HCT116 (cell line): Measurements from ENCODE around the gene AGAP2.

Experiments
- CEBPB ChIP-seq: IDR thresholded peaks from 2 replicates; pipeline ENCODE4 v1.6.1; 2012; ENCODE audit warnings: low read depth
- CTCF ChIP-seq, 3 experiments: fragments of 200-600 bp in 1 of 3; sonication (generic) in 1 of 3; IDR thresholded peaks in 2 of 3; conservative IDR thresholded peaks in 1 of 3; 2 replicates each; pipeline ENCODE4 v1.5.1; 2012 to 2017; ENCODE audit warnings: low read depth in 2 of 3, low read length in 2 of 3, antibody characterized with exemption in 1 of 3, borderline replicate concordance in 1 of 3, control low read depth in 1 of 3, mild to moderate bottlenecking in 1 of 3, mixed read lengths in 1 of 3, mixed run types in 1 of 3, moderate library complexity in 1 of 3; ENCODE audit not compliant: insufficient read depth in 1 of 3
- EGR1 ChIP-seq: IDR thresholded peaks from 2 replicates; pipeline ENCODE4 v1.6.1; 2012; ENCODE audit warnings: low read depth
- EZH2 ChIP-seq: fragments of 200-600 bp; sonication (generic); IDR thresholded peaks from 2 replicates; pipeline ENCODE4 v1.6.1; 2017; ENCODE audit warnings: antibody characterized with exemption, mixed run types
- FOSL1 ChIP-seq: IDR thresholded peaks from 2 replicates; pipeline ENCODE4 v1.6.1; 2012; ENCODE audit warnings: low read depth
- MAX ChIP-seq: IDR thresholded peaks from 2 replicates; pipeline ENCODE4 v1.6.1; 2012
- POLR2A ChIP-seq: IDR thresholded peaks from 2 replicates; pipeline ENCODE4 v1.7.0; 2011; ENCODE audit warnings: borderline replicate concordance; ENCODE audit not compliant: insufficient read depth, insufficient read length; ENCODE audit errors: extremely low read depth
- POLR2AphosphoS5 ChIP-seq: IDR thresholded peaks from 2 replicates; pipeline ENCODE4 v1.6.1; 2011; ENCODE audit warnings: mild to moderate bottlenecking, low read depth, low read length, moderate library complexity
- RAD21 ChIP-seq: IDR thresholded peaks from 2 replicates; pipeline ENCODE4 v1.6.1; 2012; ENCODE audit warnings: low read depth, mild to moderate bottlenecking
- SP1 ChIP-seq: IDR thresholded peaks from 2 replicates; pipeline ENCODE4 v1.6.1; 2012; ENCODE audit warnings: low read depth
- SRF ChIP-seq: IDR thresholded peaks from 2 replicates; pipeline ENCODE4 v1.6.1; 2012; ENCODE audit warnings: low read depth
- YY1 ChIP-seq: IDR thresholded peaks from 2 replicates; pipeline ENCODE4 v1.6.1; 2011; ENCODE audit warnings: low read length, low read depth, moderate library complexity, mild to moderate bottlenecking; ENCODE audit not compliant: insufficient replicate concordance; ENCODE audit errors: extremely low read depth
- ZNF274 ChIP-seq: fragments of 200-500 bp; sonication (Bioruptor generic); IDR thresholded peaks from 2 replicates; pipeline ENCODE4 v1.6.1; 2014; ENCODE audit warnings: mild to moderate bottlenecking, low read depth, low read length, inconsistent platforms
- TF ChIP-seq, protein P1 (sequence below): IDR thresholded peaks from 2 replicates; pipeline ENCODE4 v1.6.1; 2011; ENCODE audit warnings: mild to moderate bottlenecking, low read length, moderate library complexity; ENCODE audit not compliant: insufficient replicate concordance; ENCODE audit errors: extremely low read depth

- TF ChIP-seq SP1 (peak; percentile 11; the same call in 1 of the 2 replicates), EZH2 (no peak), RAD21 (no peak), POLR2AphosphoS5 (no peak), CTCF (IDR thresholded peaks at IDR 0.05 in 2 of 3, conservative IDR thresholded peaks at IDR 0.05 in 1 of 3; ENCODE audit: borderline replicate concordance in 1 of 3, insufficient read depth in 1 of 3, low read depth in 2 of 3, low read length in 2 of 3) (no peak), POLR2A (no peak), ZNF274 (no peak), FOSL1 (no peak), SRF (no peak), MAX (no peak), CEBPB (no peak), EGR1 (no peak), YY1 (no peak)
- TF ChIP-seq, protein P1, sequence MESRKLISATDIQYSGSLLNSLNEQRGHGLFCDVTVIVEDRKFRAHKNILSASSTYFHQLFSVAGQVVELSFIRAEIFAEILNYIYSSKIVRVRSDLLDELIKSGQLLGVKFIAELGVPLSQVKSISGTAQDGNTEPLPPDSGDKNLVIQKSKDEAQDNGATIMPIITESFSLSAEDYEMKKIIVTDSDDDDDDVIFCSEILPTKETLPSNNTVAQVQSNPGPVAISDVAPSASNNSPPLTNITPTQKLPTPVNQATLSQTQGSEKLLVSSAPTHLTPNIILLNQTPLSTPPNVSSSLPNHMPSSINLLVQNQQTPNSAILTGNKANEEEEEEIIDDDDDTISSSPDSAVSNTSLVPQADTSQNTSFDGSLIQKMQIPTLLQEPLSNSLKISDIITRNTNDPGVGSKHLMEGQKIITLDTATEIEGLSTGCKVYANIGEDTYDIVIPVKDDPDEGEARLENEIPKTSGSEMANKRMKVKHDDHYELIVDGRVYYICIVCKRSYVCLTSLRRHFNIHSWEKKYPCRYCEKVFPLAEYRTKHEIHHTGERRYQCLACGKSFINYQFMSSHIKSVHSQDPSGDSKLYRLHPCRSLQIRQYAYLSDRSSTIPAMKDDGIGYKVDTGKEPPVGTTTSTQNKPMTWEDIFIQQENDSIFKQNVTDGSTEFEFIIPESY, result no peak
Measured at GRCh38 chr12:57738661-57739237, at the start of gene AGAP2.
